Measurements from ENCODE around the gene TRIM74. TPM values are rescaled to one million over a fixed set of nuclear protein-coding genes. Genes with fewer than 3 reads are reported as not detected.

TRIM74 gene
- total RNA-seq, 2 donors from 2014 or later = 1.7 to 1.9 TPM

DNA sequence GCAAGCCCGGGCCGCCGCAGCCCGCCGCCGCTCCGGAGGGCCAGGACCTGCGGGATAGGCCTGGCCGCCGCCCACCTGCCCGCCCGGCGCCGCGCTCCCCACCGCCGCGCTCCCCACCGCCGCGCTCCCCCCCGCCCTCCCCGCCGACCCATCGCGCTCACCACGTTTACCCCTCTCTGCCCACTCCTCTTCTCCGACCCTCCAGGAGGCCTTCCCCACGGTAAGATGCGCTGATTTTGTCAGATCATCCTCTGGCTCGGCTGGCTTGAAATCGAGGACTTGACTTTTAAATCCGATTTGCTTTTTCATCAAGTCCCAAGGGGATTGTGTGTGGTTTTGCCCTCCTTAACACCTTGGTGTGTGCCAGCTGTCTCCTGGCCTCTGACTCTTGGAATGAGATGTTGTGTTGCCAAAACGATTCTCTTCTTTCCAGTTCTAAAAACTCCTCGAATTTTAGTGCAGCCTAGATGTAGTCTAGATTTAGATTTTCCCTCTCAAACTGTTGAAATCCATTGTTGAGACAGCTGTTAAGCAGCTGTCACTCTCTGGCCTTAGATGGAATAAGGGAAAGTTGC, 43.6 kb downstream of the TRIM74 start:
- peak overlapping the region; percentile 69 to 74 for H3K4me3 ChIP-seq
- peaks cover 0 to 12% of the 10 kb centered on the region in 2 donors for H3K36me3 ChIP-seq
- peak overlapping the region; percentile 77 to 78 for H3K27ac ChIP-seq
- intact Hi-C loops (cut with DNase I) = loop anchor here (10.0 kb wide), 1 partner anchor 101 kb away; the partner anchor contains the start of gene TYW1B
- H3K9me3 ChIP-seq = no peaks in the 10 kb centered on the region
- H3K27me3 ChIP-seq (replicated peaks; ENCODE audit: insufficient read depth) = no peaks in the 10 kb centered on the region
- no peak for TF ChIP-seq POLR2AphosphoS5 (IDR thresholded peaks at IDR 0.05)
- TF ChIP-seq, protein P1, sequence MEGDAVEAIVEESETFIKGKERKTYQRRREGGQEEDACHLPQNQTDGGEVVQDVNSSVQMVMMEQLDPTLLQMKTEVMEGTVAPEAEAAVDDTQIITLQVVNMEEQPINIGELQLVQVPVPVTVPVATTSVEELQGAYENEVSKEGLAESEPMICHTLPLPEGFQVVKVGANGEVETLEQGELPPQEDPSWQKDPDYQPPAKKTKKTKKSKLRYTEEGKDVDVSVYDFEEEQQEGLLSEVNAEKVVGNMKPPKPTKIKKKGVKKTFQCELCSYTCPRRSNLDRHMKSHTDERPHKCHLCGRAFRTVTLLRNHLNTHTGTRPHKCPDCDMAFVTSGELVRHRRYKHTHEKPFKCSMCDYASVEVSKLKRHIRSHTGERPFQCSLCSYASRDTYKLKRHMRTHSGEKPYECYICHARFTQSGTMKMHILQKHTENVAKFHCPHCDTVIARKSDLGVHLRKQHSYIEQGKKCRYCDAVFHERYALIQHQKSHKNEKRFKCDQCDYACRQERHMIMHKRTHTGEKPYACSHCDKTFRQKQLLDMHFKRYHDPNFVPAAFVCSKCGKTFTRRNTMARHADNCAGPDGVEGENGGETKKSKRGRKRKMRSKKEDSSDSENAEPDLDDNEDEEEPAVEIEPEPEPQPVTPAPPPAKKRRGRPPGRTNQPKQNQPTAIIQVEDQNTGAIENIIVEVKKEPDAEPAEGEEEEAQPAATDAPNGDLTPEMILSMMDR (IDR thresholded peaks at IDR 0.05) = no peak
- WGBS = 0% methylated on average over 7 of the region's 35 CpGs
- H3K4me1 ChIP-seq (replicated peaks) = no peaks in the 10 kb centered on the region
- DNase-seq (ENCODE audit: low spot score) = no peak

DNA sequence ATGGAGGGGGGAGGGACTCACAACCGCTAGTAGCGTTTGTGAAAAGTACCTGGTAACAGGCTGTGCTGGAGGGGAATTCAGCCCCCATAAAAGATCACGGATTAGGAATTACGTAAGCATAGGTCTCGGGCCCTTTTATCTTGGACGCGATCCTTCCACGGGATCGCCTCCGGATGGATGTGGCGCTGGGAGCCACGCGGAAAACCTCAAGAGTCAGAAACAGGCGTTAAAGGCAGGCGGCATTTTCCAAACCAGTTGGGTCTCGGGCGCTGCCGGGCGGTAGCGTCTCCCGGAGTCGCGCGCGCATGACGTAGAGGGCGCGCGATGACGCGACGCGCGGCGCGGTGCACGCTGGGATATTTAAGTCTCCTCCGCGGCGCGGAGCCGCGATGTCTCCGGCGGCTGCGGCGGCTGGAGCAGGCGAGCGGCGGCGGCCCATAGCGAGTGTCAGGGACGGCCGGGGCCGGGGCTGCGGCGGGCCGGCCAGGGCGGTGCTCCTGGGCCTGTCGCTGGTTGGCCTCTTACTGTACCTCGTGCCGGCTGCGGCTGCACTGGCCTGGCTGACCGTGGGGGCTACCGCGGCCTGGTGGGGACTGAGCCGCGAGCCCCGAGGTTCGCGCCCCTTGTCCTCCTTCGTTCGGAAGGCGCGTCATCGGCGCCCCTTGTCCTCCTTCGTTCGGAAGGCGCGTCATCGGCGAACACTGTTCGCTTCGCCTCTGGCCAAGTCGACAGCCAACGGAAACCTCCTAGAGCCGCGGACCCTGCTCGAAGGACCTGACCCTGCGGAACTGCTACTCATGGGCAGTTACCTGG, 44.3 kb downstream of the TRIM74 start, which contains the start of gene POM121:
POM121 (plus strand) TSS at position 363 of the 813 bp plus-strand sequence; CDS start at position 390, 27 bp downstream.
- peak within 1 kb of the TSS; percentile 69 to 74 for H3K4me3 ChIP-seq
- H3K27me3 ChIP-seq (replicated peaks; ENCODE audit: insufficient read depth) = no peaks in the 10 kb centered on the region
- TF ChIP-seq POLR2A (IDR thresholded peaks at IDR 0.05) = peak; percentile 46
- TF ChIP-seq, protein P1 (IDR thresholded peaks at IDR 0.05) = peak in 1 of 4 experiments; percentile 7
- peak; percentile 79 for TF ChIP-seq POLR2AphosphoS5 (IDR thresholded peaks at IDR 0.05)
- peak; percentile 78 for DNase-seq (ENCODE audit: low spot score)
- H3K36me3 ChIP-seq = peaks cover 0 to 7% of the 10 kb centered on the region in 2 donors
- WGBS = under 1% methylated on average over 81 of the region's 91 CpGs
- no peaks in the 10 kb centered on the region for H3K9me3 ChIP-seq
- intact Hi-C loops (cut with DNase I) = loop anchor here (10.0 kb wide), 1 partner anchor 100 kb away; the partner anchor contains the start of gene TYW1B
- H3K27ac ChIP-seq = peak within 1 kb of the TSS; percentile 77 to 78
- no peaks in the 10 kb centered on the region for H3K4me1 ChIP-seq (replicated peaks)

DNA sequence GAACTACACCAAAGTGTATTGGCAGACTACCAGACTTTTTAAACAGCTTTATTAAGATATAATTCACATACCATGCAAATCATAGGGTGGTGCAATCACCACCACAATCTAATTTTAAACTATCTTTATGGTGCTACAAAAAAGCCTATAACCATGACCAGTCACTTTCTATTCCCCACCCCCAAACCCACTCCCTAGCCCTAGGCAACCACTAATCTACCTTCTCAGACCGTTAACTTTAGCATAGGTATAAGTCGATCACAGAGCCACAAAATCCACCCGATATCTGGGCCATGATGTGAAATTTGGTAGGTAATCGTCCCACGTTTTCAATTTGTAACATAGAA, 44.9 kb downstream of the TRIM74 start:
- Histone ChIP-seq H3K36me3 (peaks cover 0 to 7% of the 10 kb centered on the region in 2 donors), H3K4me3 (peak overlapping the region; percentile 69 to 74), H3K27ac (peak overlapping the region; percentile 77 to 78), H3K9me3 (no peaks in the 10 kb centered on the region), H3K27me3 (replicated peaks; ENCODE audit: insufficient read depth) (no peaks in the 10 kb centered on the region), H3K4me1 (replicated peaks) (no peaks in the 10 kb centered on the region)
- no peak for TF ChIP-seq POLR2A (IDR thresholded peaks at IDR 0.05)
- no peak for TF ChIP-seq POLR2AphosphoS5 (IDR thresholded peaks at IDR 0.05)
- TF ChIP-seq, protein P1 (IDR thresholded peaks at IDR 0.05) = no peak
- intact Hi-C loops (cut with DNase I) = loop anchor here (10.0 kb wide), 1 partner anchor 100 kb away; the partner anchor contains the start of gene TYW1B
- DNase-seq (ENCODE audit: low spot score) = no peak
- WGBS = under 1% methylated on average over 5 of the region's 5 CpGs

DNA sequence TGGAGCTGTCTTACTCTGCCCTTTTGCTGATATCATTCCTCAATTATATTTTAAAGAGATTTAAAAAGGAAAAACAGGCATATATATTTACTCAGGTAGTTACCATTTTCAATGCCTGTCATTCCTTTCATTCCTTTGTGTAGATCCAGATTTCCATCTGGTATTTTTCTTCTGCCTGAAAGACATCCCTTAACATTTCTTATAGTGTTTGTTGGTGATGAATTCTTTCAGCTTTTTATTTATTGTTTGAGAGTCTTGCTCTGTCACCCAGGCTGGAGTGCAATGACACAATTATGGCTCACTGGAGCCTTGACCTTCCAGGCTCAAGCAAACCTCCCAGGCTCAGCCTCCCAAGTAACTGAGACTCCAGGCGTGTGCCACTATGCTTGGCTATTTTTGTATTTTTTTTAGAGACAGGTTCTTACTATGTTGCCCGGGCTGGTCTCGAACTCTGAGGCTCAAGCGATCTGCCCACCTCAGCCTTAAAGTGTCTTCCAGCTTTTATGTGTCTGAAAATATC, 50.0 kb downstream of the TRIM74 start:
- H3K27ac ChIP-seq = no peak overlapping the region
- no peak overlapping the region for H3K4me3 ChIP-seq
- no peak for TF ChIP-seq POLR2A (IDR thresholded peaks at IDR 0.05)
- TF ChIP-seq, protein P1 (IDR thresholded peaks at IDR 0.05) = no peak
- H3K27me3 ChIP-seq (replicated peaks; ENCODE audit: insufficient read depth) = no peaks in the 10 kb centered on the region
- no peaks in the 10 kb centered on the region for H3K4me1 ChIP-seq (replicated peaks)
- no peaks in the 10 kb centered on the region for H3K36me3 ChIP-seq
- WGBS = 93% methylated on average over 4 of the region's 4 CpGs
- intact Hi-C loops (cut with DNase I) = no loop called here
- H3K9me3 ChIP-seq = no peaks in the 10 kb centered on the region
- DNase-seq (ENCODE audit: low spot score) = no peak
